ENCODE measurements around the gene ZFP69B.

ZFP69B gene

DNA sequence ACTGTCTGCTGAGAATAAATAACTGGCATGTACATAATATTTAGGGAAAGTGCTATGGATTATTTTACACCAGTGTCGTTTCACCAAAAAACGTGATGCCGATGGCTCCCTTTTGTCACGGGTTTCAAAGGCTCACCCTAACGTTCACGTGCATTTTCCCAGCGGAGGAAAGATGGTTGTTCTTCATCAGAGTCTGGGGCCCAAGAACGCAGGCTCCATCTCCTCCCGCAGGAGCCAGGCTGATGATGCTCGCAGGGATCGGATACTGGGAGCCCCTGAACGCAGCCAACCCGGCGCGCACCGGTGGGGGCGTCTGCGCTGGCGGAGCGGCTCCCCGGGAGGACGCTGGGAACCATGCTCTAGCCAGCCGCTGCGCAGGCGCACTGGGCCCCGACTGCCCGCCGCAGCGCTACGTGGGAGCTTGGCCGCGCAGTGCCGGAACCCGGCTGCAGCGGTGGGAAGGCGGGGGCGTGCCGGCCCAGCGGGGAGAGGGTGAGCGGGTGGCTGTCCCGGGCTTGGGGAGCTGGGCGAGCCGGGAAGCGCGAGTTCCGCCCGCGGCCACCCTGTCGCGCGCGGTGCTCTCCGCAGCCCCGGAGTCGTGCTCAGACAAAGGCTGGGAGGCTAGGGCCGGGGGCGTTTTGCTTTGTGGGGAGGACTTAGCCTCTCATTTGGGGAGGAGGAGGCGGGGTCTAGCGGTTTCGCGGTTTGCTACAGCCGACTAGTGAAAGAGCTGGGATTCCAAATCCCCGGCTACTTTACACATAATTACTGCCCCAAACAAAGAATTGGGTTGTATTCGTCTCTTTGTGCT, at the start of gene ZFP69B:
Gene ZFP69B, plus strand, starts transcription at position 793 of the 811 bp plus-strand sequence. CDS start 486 bp downstream, outside the sequence.
- peak; percentile 81 for DNase-seq (ENCODE audit: low read depth)

DNA sequence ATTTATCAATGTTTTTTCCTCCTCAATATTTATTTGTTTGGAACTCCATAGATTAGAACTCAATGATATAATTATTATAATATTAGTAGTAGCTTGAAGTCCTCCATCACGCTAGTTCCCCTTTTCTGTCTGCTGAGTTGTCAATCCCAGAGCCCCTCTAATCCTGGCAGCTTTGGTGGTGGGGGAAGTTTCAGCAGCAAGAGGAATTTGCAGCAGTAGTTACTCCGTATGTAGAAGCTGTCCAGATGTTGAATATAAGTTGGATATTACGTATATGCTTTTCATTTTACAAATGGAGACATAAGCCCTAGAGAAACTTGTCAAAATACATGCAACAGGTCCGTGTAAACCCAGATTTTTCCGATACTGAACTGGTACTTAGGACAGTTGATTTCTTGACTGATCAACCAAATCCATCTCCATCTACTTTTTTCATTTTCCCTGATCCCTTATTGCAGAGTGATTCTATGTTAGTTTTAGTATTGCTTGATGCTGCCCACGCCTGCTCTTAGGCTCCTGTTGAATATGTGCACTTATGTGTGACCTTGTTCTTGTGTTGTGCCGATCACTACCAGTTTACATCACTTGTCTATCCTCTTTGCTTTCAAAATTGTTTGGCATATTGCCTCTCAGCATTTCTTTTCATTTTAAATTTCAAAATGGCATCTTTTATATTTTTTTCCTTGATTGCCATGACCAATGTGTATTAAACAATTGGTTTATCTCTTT, 48.6 kb upstream of the ZFP69B start:
- no peak for DNase-seq (ENCODE audit: low read depth)

GRCh38 chr1:40404670-40405462, 45.4 kb upstream of the ZFP69B start:
- peak; percentile 27 for DNase-seq (ENCODE audit: low read depth)

DNA sequence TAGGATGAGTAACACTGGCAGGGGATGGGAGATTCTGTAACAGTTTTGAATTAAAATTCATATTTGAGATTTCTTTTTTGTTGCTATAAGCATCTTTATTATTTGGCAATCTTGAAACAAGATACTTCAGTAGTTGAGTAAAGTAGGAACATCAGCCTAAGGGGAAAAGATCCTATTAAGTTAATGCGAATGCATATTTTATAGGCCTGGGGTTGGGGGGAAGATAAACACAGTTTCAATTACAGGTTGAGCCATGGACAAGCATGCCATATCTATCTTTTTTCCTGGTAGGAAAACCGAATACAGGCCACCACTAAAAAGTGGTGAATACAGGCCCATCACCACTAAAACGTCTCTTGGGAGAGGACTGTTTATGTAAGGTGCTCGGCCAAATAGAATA, 44.5 kb upstream of the ZFP69B start:
- no peak for DNase-seq (ENCODE audit: low read depth)

DNA sequence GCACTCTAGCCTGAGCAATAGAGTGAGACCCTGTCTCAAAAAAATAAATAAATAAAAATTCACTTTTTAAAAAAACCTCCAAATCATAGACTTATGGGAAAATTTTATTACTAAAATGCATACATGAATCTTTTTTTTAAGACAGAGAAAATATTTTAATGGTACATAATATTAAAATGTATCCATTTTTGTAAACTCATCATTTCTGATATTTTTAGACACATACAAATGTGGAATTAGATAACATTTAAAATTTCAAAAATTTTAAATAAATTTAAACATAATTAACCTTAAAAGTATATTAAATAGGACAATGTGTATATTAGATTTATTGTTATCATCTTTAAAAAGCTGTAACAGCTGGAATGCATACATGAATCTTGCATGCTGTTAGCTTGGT, 42.8 kb upstream of the ZFP69B start:
- DNase-seq (ENCODE audit: low read depth): no peak

- no peak for DNase-seq (ENCODE audit: low read depth)
Measured at GRCh38 chr1:40409467-40409866, 40.8 kb upstream of the ZFP69B start.

DNA sequence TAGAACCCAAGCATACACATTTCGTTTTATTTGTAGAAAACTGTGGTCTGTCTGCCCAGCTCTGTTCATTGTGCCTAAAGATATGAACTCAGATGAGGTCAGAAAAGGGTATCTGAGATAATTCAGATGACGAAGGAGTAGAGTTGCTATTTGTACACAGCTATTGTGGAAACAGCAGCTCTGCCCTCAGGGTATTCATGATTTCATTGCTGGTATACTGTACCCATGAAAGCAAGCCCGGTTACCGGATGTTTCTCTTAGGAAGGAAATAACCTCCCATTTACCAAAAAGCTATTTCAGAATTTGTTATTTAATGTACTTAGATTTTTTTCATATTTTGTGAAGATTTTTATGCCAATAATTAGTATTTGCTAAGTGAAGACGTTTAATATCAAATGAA, 39.0 kb upstream of the ZFP69B start:
- no peak for DNase-seq (ENCODE audit: low read depth)

DNA sequence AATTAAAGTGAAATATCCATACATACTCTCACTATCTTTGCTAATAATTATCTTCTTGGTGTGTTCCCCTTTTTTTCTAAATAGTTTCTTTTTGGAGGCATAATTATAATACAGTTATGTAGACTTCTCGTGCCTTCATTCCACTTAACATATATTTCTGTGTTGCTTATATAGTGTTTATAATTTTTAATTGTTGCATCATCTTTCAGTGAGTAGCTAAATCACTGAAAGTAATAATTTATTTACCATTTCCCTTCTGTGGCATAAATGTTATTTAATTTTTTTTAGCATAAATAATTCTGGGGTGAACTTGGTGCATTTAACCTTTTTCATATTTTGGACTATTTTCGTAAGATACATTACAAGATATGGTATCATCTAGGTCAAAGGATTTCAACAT, 38.4 kb upstream of the ZFP69B start:
- no peak for DNase-seq (ENCODE audit: low read depth)

DNA sequence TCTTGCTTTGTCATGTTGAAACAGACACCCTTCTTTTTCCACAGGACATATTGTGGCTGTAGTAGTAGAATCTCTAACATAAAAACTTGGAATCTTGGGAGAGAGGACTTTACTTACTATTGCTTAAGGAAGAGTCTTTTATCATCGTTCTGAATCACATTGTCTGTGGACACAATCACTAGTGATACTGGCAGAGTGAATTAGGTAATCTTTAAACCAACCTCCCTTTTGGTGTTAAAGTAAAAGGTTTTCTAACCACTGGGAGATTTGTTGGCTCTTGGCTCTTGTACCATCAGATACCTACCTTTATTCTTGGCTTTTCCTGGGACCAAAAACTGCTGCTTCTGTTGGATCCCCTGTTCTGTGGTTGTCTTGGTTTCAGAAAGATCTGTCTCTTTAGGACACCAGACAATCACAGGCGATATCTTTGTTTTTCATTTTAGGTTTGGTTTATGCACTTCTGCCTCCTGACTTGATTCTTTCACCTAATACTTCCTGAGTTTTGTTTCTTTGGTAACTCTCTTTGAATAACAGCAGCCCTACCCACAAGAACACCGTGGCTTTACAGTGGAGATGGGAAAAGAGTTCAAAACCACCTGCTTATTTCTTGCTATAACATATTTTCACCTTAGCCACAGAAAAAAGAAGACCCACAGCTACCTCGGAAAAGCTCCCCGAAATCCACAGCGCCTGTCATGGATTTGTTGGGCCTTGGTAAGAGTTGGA, 36.6 kb upstream of the ZFP69B start:
- no peak for DNase-seq (ENCODE audit: low read depth)

DNA sequence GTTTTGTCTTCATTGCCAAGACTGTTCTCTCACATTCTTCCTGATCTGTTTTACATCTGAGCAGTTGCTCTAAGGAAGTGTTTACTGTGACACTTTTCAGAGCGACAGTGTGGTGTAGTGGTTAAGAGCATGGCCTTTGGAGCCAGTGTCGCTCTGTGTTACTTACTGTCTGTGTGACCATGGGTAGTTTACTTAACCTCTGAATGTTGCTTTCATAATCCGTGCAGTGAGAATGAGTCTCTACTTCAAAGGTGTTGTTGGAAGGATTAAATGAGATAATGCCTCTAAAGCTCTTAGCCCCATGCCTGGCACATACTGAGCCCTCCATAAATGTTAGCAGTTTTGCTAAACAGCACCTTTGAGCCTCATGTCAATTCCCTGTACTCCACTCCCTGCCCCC, 35.9 kb upstream of the ZFP69B start:
- no peak for DNase-seq (ENCODE audit: low read depth)

DNA sequence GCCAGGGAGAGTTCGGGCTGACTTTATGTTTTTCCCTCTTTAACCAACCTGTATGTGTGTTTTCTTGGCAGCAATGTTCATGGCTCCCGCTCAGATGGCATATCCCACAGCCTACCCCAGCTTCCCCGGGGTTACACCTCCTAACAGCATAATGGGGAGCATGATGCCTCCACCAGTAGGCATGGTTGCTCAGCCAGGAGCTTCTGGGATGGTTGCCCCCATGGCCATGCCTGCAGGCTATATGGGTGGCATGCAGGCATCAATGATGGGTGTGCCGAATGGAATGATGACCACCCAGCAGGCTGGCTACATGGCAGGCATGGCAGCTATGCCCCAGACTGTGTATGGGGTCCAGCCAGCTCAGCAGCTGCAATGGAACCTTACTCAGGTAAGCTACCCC, 33.6 kb upstream of the ZFP69B start:
- DNase-seq (ENCODE audit: low read depth): no peak

DNA sequence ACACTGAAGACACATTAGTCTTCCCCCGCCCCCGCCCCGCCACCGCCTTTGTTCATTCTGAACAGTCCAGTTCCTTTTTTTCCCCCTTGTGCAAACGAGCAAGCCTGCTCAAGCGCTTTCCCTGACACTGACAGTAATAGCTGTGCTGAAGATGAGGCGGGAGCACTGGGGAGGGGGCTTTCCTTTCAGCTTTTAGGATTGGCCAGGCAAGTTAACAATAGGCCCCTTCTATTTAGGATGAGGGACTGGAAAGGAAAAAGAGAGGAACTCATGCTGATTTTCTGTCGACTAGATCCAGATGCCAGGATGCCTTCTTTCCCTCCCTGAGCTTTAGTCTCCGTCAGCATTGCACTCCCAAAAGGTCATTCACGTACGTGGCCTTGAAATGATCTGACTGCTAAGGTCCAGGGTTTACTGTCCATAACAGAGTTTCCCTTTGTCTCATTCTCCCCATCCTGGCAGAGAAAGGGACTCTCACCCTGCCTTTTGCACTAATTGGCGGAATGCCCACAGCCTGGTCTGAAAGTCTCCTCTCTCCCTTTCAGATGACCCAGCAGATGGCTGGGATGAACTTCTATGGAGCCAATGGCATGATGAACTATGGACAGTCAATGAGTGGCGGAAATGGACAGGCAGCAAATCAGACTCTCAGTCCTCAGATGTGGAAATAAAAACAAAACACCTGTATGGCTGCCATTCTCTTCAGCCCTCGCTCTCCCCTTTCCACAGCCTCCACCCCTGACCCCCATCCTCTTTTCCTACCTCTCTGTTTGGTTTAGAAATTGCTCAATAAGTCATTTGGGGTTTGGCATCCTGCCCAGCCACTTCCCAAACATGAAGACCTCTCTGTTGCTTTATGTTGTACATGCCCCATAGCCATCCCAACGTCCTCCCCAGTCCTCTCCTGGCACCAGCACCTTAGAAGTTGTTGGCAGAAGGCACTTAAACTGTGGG, 28.6 kb upstream of the ZFP69B start:
- no peak for DNase-seq (ENCODE audit: low read depth)

DNA sequence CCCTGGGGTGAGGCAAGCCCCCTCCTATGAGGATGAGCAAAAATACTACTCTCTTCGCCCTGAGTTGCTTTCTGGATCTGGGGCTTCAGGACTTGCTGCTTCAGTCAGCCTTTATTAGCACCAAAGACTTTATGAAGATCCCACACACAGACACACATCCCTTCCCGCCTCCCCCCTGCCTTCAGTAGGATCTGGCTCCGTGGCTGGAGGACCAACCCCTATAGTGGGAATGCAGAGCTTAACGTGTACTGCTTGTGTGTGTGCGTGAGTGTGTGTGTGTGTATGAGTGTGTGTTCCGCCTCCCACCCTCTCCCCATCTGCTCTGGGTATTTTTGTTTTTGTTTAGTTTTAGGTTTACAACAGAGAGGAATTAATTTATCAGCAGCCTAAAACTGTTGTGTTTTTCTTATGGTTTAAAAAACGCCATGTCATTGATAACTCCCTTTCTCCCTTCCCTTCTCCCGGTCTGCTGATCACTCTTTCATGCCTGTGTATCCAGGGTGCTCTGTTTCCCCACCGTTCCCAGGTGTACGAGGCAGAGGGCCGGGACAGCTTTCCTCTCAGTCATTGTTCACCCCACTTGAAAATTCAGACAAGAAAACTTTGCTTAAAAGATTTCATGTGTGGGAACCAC, 27.5 kb upstream of the ZFP69B start:
- no peak for DNase-seq (ENCODE audit: low read depth)

- no peak for DNase-seq (ENCODE audit: low read depth)
Measured at GRCh38 chr1:40423264-40423642, 27.0 kb upstream of the ZFP69B start.

DNA sequence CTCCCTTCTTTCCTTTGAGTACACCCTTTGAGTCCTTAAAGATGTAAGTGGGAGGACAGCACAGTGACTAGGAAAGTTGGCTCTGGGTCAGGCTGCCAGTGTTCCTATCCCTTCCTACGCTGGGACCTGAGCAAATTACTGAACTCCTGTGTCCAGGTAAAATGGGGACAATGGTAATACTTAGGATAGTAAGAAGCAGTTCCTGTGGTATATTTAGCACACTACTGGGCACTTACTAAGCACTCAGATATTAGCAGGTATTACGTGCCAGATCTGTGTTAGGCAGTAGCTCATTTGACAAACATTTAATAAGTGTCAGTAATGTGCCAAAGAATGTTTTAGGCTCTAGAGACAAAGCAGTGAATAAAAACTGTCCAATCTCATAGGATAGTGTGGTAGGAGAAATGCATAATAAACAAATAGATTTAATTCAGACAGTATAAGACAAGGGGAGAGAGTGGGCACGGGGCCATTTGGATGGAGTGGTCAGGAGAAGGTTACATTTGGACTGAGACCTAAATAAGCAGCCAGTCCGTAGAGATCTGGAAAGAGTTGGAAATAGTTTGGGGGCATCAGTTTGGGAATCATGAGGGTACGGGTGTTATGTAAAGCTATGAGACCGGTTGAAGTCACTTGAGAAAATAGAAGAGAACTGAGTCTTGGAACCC, 26.2 kb upstream of the ZFP69B start:
- DNase-seq (ENCODE audit: low read depth): no peak

DNA sequence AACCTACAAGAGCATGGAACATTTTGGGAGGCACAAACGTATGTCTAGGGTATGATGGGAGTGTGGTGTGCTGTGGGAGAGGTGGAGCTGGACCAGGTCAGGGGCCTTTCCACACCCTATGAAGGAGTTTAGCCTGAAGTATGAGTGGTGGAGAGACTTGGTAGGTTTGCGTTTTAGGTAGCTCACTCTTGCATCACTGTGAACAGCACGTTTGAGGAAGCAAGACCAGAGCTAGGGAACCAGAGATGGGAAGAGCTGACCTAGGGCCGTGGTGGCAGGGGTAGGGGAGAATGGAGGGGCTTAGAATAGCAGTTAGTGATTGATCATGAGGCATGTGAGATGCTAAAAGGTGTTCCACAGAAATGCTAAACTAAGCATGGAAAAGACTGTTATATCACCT, 25.1 kb upstream of the ZFP69B start:
- DNase-seq (ENCODE audit: low read depth): no peak

DNA sequence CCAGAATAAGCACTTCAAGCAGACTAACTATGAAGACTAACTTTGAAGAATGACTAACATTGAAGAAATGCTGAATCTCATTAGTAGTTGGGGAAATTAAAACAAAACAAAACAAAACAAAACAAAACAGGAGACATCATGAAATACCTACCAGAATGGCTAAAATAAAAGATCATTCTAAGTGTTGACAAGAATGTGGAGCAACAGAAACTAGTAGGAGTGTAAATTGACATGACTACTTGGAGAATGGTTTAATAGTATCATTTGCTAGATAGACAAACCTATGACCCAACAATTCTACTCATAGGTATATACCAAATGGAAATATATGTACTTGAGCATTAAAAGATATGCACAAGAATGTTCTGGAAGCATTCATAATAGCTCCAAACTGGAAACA, 18.9 kb upstream of the ZFP69B start:
- no peak for DNase-seq (ENCODE audit: low read depth)

GRCh38 chr1:40432644-40433390, 17.5 kb upstream of the ZFP69B start:
- DNase-seq (ENCODE audit: low read depth): no peak

DNA sequence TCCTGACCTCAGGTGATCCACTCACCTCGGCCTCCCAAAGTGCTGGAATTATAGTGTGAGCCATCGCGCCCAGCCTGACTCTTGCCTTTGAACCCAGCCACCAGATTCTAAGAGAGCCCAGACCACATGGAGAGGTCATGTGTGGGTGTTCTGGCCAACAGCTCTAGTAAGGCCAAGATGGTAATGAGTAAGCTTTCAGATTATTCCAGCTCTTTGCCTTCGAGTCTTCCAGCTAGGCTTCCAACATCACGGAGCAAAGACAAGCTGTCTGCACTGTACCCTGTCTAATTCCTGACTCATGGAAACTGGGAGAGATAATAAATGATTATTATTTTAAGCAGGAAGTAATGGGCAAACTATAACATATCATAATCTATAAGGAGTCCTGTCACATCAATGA, 14.8 kb upstream of the ZFP69B start:
- DNase-seq (ENCODE audit: low read depth): no peak

All from GM04504 (cell line).